GM18861 (cell line): ENCODE measurements around the gene JAK1.
"Not testable (repeated sequence)": the region's sequence is repeated elsewhere in the genome, so short reads cannot be mapped to it uniquely, and the experiment has no call there.

Source experiments
- ATAC-seq: cut with Tn5 transposase; IDR thresholded peaks from one replicate; pipeline ENCODE4 v1.9.1; 2021; ENCODE audit not compliant: unreplicated experiment

The JAK1 gene

GRCh38 chr1:64966158-64966971 lies at the start of gene JAK1:
TSS of gene JAK1 (minus strand) at chr1:64966549. CDS start at chr1:64886264, 80,285 bp downstream.
- ATAC-seq: peak; percentile 70

GRCh38 chr1:65014321-65014720 lies 48.0 kb upstream of the JAK1 start:
- ATAC-seq: no peak

DNA sequence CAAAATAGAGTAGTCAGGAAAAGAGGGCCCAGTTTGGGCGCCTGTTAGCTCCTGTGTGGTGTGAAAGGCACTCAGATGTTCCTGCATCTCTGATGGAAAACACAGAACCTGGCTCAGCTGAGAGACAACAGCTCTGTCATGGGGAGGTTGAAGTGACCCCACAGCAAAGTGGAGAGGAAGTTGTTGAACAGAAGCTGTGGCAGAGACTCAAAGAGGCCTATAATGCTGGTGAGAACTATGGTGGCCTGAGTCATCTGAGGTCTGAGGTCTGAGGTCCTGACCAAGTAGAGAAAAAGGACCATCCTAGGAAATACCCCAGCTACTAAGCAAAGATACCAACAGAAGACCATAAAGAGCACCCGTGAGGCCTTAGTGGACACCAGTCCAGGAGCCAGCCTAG lies 45.6 kb upstream of the JAK1 start:
- ATAC-seq: no peak

DNA sequence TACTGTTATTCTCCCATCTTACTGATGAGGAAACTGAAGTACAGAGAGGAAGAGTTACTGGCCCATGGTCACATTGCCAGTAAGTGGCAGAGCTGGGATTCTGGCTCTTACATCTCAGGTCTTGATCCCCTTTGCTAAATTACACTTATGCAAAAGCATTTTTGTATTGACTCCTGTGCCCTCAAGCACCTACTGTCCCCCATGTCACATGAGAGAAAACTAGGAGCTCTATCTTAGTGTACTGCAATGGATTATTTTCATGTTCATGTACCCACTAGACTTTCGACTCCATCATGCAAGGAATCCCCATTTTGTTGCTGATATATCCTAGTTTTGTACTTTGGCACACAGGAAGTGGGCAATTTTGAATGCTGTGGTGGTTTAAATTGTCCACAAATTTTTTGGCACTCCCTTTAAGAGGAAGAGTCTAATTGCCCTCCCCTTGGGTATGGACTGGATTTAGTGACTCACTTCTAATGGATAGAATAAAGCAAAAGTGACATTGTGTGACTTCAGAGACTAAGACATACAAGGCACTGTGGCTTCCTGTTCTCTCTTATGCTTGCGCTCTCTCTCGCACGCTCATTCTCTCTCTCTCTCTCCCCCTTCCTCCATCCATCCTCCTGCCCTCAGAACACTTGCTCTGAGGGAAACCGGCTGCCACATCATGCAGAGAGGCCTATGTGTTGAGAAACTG lies 43.5 kb upstream of the JAK1 start:
- ATAC-seq: no peak

DNA sequence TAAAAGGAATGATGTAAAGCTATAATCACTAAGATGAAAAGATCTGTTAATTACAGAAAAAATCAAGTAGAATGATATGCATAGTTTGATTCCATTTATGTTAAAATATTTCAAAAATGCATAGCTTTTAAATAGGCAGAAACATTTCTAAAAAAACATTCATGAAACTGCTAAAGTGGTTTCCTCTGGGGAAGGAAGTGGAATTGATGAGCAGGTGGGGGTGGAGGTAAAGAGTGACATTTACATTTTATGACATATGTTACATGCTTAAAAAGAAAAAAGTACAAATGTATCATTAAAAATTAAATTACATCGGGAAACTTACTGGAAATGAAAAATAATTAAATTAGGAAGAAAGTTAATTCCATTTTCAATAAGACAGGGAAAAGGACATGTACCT lies 42.8 kb upstream of the JAK1 start:
- no peak for ATAC-seq

DNA sequence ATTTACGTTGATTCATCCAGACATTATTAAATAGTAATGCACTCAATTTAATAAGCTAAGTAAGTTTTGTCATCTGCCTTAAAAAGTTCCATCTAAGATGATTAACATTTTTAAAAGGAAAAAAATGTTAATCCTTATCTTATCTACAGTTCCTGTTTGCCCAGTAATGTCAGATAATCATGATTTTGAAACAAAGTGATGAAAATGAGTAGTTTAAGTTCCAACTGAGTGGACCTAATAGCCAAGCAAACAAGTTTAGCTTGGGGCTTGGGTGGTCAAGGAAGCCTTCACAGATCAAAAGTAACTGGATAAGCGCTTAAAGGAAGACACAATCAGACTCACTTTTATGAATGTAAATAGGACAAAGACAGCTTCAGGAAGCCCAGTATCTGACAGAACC lies 40.5 kb upstream of the JAK1 start:
- no peak for ATAC-seq

DNA sequence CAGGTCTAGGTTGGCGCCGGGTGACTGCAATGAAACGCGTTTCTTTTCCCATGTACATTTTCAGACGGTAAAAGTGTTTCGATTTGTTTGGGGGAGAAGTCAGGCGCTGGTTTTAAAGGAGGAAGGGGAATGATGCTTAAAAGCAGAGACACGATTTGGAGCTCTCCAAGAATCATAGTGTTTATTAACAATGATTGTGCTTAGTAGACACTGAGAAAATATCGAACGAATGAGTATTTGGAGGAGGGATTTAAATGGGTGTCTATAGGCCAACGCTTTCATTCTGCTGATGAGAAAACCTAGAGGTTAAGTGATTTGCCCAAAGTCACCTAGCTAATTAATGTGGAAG lies 36.9 kb upstream of the JAK1 start:
- no peak for ATAC-seq

DNA sequence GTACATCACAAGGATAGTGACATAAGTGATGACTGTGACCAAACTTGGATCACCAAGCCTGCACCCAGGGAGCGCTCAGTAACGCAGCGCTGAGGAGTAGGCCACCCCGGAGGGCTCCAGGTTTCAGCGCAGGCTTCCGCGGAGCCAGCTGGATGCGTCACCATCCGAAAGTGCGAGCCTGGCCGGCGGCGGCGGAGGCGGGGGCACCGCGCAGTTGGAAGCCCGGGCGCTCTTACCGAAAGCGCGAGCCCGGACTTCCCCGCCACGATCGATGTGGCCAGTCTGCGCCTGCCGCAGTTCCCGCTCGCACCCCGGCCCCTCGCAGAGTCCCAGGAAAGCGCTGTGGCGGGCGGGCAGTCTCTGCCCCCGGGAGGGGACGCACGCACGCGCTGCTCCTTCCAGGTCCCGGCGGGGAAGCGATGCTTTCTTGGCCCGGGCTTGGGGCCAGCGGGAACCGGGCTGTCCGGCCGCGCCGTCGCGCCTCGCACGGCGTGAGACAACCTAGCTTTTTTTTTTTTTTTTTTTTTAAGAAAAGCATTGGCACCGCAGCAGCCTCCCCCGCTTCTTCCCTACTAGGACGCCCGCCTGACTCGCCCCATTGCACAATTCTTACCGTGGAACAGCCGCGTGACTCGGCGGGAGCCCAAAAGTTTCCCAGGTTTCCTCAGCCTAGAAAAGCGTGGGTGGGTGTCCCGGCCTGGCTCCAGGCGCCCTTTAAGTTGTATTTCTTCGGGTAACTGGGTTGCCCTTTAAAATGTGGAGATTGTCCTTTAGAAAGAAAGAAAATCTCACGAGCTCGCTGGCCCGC lies 36.4 kb upstream of the JAK1 start:
- peak; percentile 82 for ATAC-seq

- no peak for ATAC-seq
Observed at GRCh38 chr1:65002156-65002507, 35.8 kb upstream of the JAK1 start.

GRCh38 chr1:65001231-65001792 lies 35.0 kb upstream of the JAK1 start:
- ATAC-seq: no peak

- ATAC-seq: not testable (repeated sequence)
Observed at GRCh38 chr1:64998425-64998948, 32.1 kb upstream of the JAK1 start.

GRCh38 chr1:64996541-64997257 lies 30.4 kb upstream of the JAK1 start:
- ATAC-seq: no peak

DNA sequence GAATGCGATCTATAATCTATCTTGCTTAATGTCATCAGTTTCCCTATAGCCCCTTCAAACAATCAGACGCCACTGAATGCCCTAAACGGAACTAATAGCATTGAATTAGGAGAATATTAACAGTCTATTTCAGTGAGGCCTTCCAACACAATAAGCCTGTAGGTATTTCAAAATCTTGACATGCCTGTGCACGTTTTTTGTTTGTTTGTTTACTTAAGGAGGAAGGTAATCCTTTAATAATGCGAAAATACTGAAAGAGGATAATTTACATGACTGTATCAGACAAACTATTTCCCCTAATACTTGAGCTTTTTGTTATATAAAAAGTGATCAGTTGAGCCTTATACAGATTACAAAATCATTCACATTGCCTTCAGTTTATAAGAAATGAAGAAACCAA lies 29.0 kb upstream of the JAK1 start:
- no peak for ATAC-seq

DNA sequence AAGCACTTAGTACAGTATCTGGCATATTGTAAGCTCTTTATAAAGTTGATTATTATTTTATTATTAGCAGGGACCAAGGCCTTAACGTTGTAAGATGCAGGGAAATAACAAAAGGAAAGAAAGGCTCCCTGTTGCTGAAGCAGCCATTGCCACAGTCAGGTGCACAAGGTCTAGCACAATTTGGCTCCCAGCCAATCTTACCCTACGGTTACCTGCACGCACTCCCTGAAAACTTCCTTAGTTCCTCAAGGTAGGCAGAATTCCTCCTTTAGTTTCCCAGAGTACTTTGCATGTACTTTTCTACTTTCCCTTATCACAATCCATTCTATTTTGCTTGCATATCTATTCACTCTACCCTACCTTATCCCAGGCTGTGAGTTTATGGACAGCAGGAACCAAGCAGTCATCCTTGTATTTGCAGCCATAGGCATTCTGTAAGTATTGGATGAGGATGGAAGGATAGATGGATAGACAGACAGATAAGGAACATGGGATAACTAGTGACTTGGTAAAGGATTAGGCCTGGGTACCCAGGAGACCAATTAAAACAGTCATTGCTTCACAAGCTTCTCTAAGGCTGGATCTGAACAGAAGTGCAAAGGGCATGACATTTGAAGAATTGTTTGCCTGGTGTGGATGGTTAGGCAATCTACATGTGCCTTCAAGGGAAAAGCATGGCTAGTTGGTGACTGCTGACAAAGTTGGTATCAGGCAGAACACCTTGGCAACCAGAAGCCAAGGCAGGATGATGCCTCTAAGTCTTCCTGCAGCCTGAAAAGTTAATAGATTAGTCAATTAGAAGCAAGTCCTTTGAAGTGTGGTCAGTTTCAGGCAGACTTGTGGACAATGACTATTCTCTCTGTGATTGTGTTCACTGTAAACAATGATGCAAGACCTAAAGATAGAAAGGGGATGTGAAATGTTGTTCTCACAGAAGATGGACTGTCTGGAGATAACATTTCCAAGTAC lies 20.8 kb upstream of the JAK1 start:
- peak; percentile 95 for ATAC-seq

GRCh38 chr1:64984737-64985136 lies 18.4 kb upstream of the JAK1 start:
- no peak for ATAC-seq

DNA sequence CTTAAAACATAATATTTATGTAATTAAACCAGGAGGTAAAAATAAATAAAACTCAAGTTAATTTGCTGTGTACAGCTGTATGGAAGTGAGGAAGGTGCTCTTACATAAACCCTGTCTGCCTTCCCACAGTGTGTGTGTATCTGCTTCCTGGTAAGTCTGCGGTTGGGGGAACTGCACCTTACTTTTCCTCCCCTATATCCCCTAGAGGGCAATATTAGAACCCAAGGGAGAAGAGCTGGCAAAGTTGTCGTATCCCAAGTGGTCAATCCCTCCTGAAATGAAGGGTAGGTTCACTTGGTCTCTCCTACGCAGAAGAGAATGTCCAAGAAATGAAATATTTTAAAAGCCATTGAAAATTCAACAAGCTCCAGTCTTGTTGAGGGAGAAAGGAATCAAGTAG lies 17.8 kb upstream of the JAK1 start:
- no peak for ATAC-seq

GRCh38 chr1:64983110-64983509 lies 16.8 kb upstream of the JAK1 start:
- ATAC-seq: no peak

DNA sequence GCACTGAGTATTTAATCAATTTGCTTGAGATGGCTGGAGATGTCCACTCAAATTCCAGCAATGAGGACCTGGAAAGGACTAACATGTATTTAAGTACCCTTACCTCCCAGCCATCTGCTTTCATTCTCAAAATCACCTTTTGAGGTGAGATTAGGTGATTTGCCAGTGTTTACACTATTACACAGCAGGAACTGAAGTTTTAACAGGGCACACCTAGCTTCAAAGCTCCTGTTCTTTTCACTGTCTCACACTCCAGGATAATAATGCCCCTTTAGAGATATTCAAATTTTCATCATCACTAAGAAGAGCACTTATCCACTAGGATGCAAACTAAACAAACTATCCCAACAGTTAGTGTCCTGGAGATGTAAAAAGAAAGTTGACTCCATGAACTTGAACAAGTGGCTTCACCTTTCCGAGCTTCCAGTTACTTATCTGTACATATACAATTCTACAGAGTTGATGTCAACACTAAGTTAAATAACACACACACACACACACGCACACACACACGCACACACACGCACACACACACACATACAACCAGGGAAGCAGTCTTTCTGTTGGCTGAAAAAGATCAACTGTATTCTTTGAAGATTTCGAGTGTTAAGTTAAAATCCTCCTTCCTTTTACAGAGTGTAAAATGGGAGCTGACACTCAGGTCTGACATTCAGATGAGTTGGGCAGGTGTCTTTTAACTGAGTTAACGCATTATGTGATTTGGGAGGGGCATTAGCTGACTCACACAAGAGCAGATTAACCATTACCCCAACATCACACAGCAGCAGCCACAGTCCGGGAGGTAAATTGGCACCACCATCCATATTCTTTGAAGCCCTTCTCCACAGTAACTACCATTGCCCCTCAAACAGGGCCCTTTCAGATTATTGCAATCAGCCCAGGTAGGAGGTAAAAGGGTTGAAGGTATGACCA lies 15.5 kb upstream of the JAK1 start:
- no peak for ATAC-seq
